Fibroblast of lung (primary cell): ENCODE data around the gene ACTC1. TPM values are rescaled to one million over a fixed set of nuclear protein-coding genes. Genes with fewer than 3 reads are reported as not detected.

Experiments
- DNase-seq, 2 donors: peaks; one replicate each; pipeline versions ENCODE4 v3.0.0 to v3.0.0-alpha.2; 2010; ENCODE audit warnings: low read depth in 2 of 2
- H2AFZ ChIP-seq: 2 replicates; pipeline ENCODE4 v1.5.1; 2012; ENCODE audit warnings: low read length, control low read depth, inconsistent platforms
- H3K27ac ChIP-seq: 2 replicates; pipeline ENCODE4 v1.5.1; 2011; ENCODE audit warnings: low read length, control low read depth; ENCODE audit not compliant: insufficient read depth
- H3K27me3 ChIP-seq: 2 replicates; pipeline ENCODE4 v1.5.1; 2011; ENCODE audit warnings: mild to moderate bottlenecking, low read length; ENCODE audit not compliant: control insufficient read depth, insufficient read depth
- H3K36me3 ChIP-seq: 2 replicates; pipeline ENCODE4 v1.5.1; 2011; ENCODE audit warnings: low read length; ENCODE audit not compliant: control insufficient read depth, insufficient read depth
- H3K4me1 ChIP-seq: 2 replicates; pipeline ENCODE4 v1.5.1; 2011; ENCODE audit warnings: low read length; ENCODE audit not compliant: control insufficient read depth, insufficient read depth; ENCODE audit errors: extremely low read depth
- H3K4me2 ChIP-seq: 2 replicates; pipeline ENCODE4 v1.5.1; 2011; ENCODE audit warnings: low read length, control low read depth; ENCODE audit not compliant: insufficient read depth; ENCODE audit errors: extremely low read depth
- H3K4me3 ChIP-seq, 4 experiments: fragments of 200-600 bp in 1 of 4; sonication (generic) in 1 of 4; replicated peaks in 1 of 4; 2 replicates each; pipeline ENCODE4 v1.5.1; 2011 to 2016; ENCODE audit warnings: low read length in 4 of 4, low read depth in 3 of 4, mild to moderate bottlenecking in 3 of 4, control low read depth in 2 of 4, inconsistent platforms in 1 of 4, mixed read lengths in 1 of 4; ENCODE audit not compliant: insufficient read depth in 1 of 4; ENCODE audit errors: control extremely low read depth in 1 of 4
- H3K79me2 ChIP-seq: 2 replicates; pipeline ENCODE4 v1.5.1; 2012; ENCODE audit warnings: mild to moderate bottlenecking, low read length, inconsistent platforms; ENCODE audit not compliant: control insufficient read depth, insufficient read depth
- H3K9ac ChIP-seq: 2 replicates; pipeline ENCODE4 v1.5.1; 2011; ENCODE audit warnings: mild to moderate bottlenecking, low read length, control low read depth; ENCODE audit not compliant: insufficient read depth
- H3K9me3 ChIP-seq: 2 replicates; pipeline ENCODE4 v1.5.1; 2012; ENCODE audit warnings: low read depth, low read length; ENCODE audit not compliant: control insufficient read depth, insufficient read depth
- H4K20me1 ChIP-seq: 2 replicates; pipeline ENCODE4 v1.5.1; 2011; ENCODE audit warnings: low read length; ENCODE audit not compliant: control insufficient read depth, insufficient read depth; ENCODE audit errors: extremely low read depth
- CTCF ChIP-seq, 2 donors: IDR thresholded peaks in 1 of 2; conservative IDR thresholded peaks in 1 of 2; 1 replicate in 1 of 2; 2 replicates in 1 of 2; pipeline ENCODE4 v1.5.1; 2011 to 2012; ENCODE audit warnings: low read length in 2 of 2, control low read depth in 1 of 2, inconsistent platforms in 1 of 2, low read depth in 1 of 2, mild to moderate bottlenecking in 1 of 2
- EZH2 ChIP-seq: IDR thresholded peaks from 2 replicates; pipeline ENCODE4 v1.5.1; 2012; ENCODE audit warnings: low read length, control low read depth, mild to moderate bottlenecking; ENCODE audit errors: missing control alignments
- polyA plus RNA-seq, 2 donors: library from polyadenylated mRNA; depleted of rRNA in 1 of 2; stranded (reverse) in 1 of 2; unstranded in 1 of 2; fragments of >200 nt; gene quantifications; 2 replicates each; pipeline ENCODE4 v1.2.1, GENCODE V29; 2011 to 2012; ENCODE audit warnings: missing spikeins in 1 of 2
- total RNA-seq: library from RNA; depleted of rRNA; stranded (reverse); fragments of >200 nt; gene quantifications from 2 replicates; pipeline ENCODE4 v1.2.1, GENCODE V29; 2014

Gene ACTC1
- total and polyA plus RNA-seq, 2 donors (not counting 1 experiment from before 2014, with no cell fraction given), result 0.33 to 0.36 TPM

GRCh38 chr15:34757262-34757661 lies 38.1 kb downstream of the ACTC1 start:
- Histone ChIP-seq H3K36me3 (no peaks in the 10 kb centered on the region), H4K20me1 (no peaks in the 10 kb centered on the region), H3K4me1 (no peaks in the 10 kb centered on the region), H3K27me3 (peaks cover 45% of the 10 kb centered on the region), H3K9ac (no peak overlapping the region), H3K4me3 (no peak overlapping the region), H3K4me2 (no peak overlapping the region), H2AFZ (no peak overlapping the region), H3K27ac (no peak overlapping the region), H3K9me3 (no peaks in the 10 kb centered on the region), H3K79me2 (no peaks in the 10 kb centered on the region)
- no peak for DNase-seq
- TF ChIP-seq CTCF (conservative IDR thresholded peaks at IDR 0.05 in 1 of 2, IDR thresholded peaks at IDR 0.05 in 1 of 2; ENCODE audit: low read depth in 1 of 2, low read length in 2 of 2), result no peak
- TF ChIP-seq EZH2, result no peak

GRCh38 chr15:34755419-34755773 lies 40.0 kb downstream of the ACTC1 start:
- Histone ChIP-seq H3K4me3 (no peak overlapping the region), H3K4me2 (no peak overlapping the region), H3K27ac (no peak overlapping the region), H3K79me2 (no peaks in the 10 kb centered on the region), H3K4me1 (no peaks in the 10 kb centered on the region), H3K9me3 (no peaks in the 10 kb centered on the region), H3K27me3 (peaks cover 44% of the 10 kb centered on the region), H3K36me3 (no peaks in the 10 kb centered on the region), H3K9ac (no peak overlapping the region), H4K20me1 (no peaks in the 10 kb centered on the region), H2AFZ (no peak overlapping the region)
- TF ChIP-seq CTCF (conservative IDR thresholded peaks at IDR 0.05 in 1 of 2, IDR thresholded peaks at IDR 0.05 in 1 of 2; ENCODE audit: low read depth in 1 of 2, low read length in 2 of 2) (no peak), EZH2 (no peak)
- DNase-seq, result no peak

GRCh38 chr15:34754674-34755418 lies 40.5 kb downstream of the ACTC1 start, which contains the start of gene GJD2:
Gene GJD2, minus strand, starts transcription at chr15:34754998. Its CDS starts 510 bp downstream, at chr15:34754488.
- TF ChIP-seq CTCF (conservative IDR thresholded peaks at IDR 0.05 in 1 of 2, IDR thresholded peaks at IDR 0.05 in 1 of 2; ENCODE audit: low read depth in 1 of 2, low read length in 2 of 2), result no peak
- TF ChIP-seq EZH2, result peak; percentile 64
- Histone ChIP-seq H4K20me1 (no peaks in the 10 kb centered on the region), H3K4me1 (no peaks in the 10 kb centered on the region), H3K36me3 (no peaks in the 10 kb centered on the region), H3K4me3 (no peak within 1 kb of the TSS), H2AFZ (no peak within 1 kb of the TSS), H3K79me2 (no peaks in the 10 kb centered on the region), H3K27me3 (peaks cover 39% of the 10 kb centered on the region), H3K27ac (no peak within 1 kb of the TSS), H3K9me3 (no peaks in the 10 kb centered on the region), H3K4me2 (no peak within 1 kb of the TSS), H3K9ac (no peak within 1 kb of the TSS)
- DNase-seq, result no peak
